ENCODE data around the gene PPP2R3A.
A peak's percentile ranks its signal among the peaks of the same experiment; 100 is the strongest.
"Not testable (repeated sequence)": the region's sequence is repeated elsewhere in the genome, so short reads cannot be mapped to it uniquely, and the experiment has no call there.

The PPP2R3A gene

DNA sequence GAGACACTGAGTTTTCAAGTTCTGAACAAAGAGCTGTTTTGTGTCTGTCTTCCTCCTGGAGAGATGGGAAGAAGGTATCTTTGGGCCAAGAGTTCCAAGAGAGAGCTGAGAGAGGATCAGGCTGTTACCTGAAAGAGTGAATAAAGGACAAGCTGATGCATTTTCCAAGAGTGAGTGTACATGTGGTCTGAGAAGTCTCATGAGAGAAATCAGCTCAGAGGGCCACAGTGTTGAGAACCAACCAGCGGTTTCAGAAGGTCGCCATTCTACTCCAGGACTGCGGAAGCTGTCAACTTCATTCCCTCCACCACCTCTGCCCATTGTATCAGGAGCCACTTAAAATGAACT is 42.7 kb upstream of the PPP2R3A start (continued):
- TF ChIP-seq PPARA (CRISPR knock-in tag; IDR thresholded peaks at IDR 0.05; ENCODE audit: borderline replicate concordance) (no peak), ZNF70 (CRISPR knock-in tag; IDR thresholded peaks at IDR 0.05) (no peak)

GRCh38 chr3:135924506-135924905 is 41.0 kb upstream of the PPP2R3A start:
- no peak for ATAC-seq
- TF ChIP-seq CSDC2 (CRISPR knock-in tag; IDR thresholded peaks at IDR 0.05) (no peak), TOX (CRISPR knock-in tag; IDR thresholded peaks at IDR 0.05; ENCODE audit: borderline replicate concordance) (no peak), CREB5 (CRISPR knock-in tag; IDR thresholded peaks at IDR 0.05; ENCODE audit: low read depth) (no peak), ZNF8 (CRISPR knock-in tag; IDR thresholded peaks at IDR 0.05) (no peak), ZFP30 (CRISPR knock-in tag; IDR thresholded peaks at IDR 0.05) (no peak), SNAI2 (CRISPR knock-in tag; IDR thresholded peaks at IDR 0.05) (no peak)
- TF ChIP-seq, protein P1, sequence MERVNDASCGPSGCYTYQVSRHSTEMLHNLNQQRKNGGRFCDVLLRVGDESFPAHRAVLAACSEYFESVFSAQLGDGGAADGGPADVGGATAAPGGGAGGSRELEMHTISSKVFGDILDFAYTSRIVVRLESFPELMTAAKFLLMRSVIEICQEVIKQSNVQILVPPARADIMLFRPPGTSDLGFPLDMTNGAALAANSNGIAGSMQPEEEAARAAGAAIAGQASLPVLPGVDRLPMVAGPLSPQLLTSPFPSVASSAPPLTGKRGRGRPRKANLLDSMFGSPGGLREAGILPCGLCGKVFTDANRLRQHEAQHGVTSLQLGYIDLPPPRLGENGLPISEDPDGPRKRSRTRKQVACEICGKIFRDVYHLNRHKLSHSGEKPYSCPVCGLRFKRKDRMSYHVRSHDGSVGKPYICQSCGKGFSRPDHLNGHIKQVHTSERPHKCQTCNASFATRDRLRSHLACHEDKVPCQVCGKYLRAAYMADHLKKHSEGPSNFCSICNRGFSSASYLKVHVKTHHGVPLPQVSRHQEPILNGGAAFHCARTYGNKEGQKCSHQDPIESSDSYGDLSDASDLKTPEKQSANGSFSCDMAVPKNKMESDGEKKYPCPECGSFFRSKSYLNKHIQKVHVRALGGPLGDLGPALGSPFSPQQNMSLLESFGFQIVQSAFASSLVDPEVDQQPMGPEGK (CRISPR knock-in tag; IDR thresholded peaks at IDR 0.05; ENCODE audit: borderline replicate concordance), result no peak

DNA sequence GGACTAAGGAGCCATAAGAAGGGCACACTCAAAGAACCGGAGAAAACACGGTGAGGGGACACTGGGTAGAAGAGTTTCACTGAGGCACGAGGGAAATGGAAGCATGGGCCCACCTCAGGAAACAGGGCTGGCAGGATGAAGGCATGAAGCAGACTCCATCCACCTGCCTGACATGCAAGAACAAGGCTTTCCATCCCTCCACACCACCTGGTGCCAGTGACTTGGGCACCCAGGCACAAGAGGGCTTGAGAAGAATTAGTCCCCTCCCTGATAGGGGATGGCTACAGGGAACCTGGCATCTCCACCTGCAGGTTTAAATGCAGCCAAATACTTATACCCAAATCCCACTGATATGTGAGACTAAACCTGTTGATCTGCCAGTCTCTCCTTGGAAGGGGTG is 38.9 kb upstream of the PPP2R3A start:
- TF ChIP-seq CSDC2 (CRISPR knock-in tag; IDR thresholded peaks at IDR 0.05), result no peak
- TF ChIP-seq ARNTL (CRISPR knock-in tag; IDR thresholded peaks at IDR 0.05; ENCODE audit: borderline replicate concordance, low read depth), result no peak
- TF ChIP-seq ZFP3 (CRISPR knock-in tag; IDR thresholded peaks at IDR 0.05), result no peak
- no peak for TF ChIP-seq BACH2 (CRISPR knock-in tag; IDR thresholded peaks at IDR 0.05; ENCODE audit: borderline replicate concordance)
- TF ChIP-seq ZC3H10 (CRISPR knock-in tag; IDR thresholded peaks at IDR 0.05), result no peak
- no peak for ATAC-seq

GRCh38 chr3:135927155-135927554 is 38.4 kb upstream of the PPP2R3A start:
- peak; percentile 27; the same call in 2 of the 3 replicates for ATAC-seq
- TF ChIP-seq CSDC2 (CRISPR knock-in tag; IDR thresholded peaks at IDR 0.05), result no peak
- TF ChIP-seq ARNTL (CRISPR knock-in tag; IDR thresholded peaks at IDR 0.05; ENCODE audit: borderline replicate concordance, low read depth), result no peak
- TF ChIP-seq RARB (CRISPR knock-in tag; IDR thresholded peaks at IDR 0.05), result no peak
- TF ChIP-seq ZNF565 (CRISPR knock-in tag; conservative IDR thresholded peaks at IDR 0.05; ENCODE audit: low read depth), result no peak
- no peak for TF ChIP-seq GLIS3 (CRISPR knock-in tag; IDR thresholded peaks at IDR 0.05)
- TF ChIP-seq ZFP3 (CRISPR knock-in tag; IDR thresholded peaks at IDR 0.05), result no peak
- TF ChIP-seq OSR1 (CRISPR knock-in tag; IDR thresholded peaks at IDR 0.05), result no peak
- no peak for TF ChIP-seq ZC3H10 (CRISPR knock-in tag; IDR thresholded peaks at IDR 0.05)
- no peak for TF ChIP-seq BACH2 (CRISPR knock-in tag; IDR thresholded peaks at IDR 0.05; ENCODE audit: borderline replicate concordance)
- TF ChIP-seq TCF4 (CRISPR knock-in tag; IDR thresholded peaks at IDR 0.05; ENCODE audit: borderline replicate concordance), result no peak
- TF ChIP-seq SNAI2 (CRISPR knock-in tag; IDR thresholded peaks at IDR 0.05), result no peak

DNA sequence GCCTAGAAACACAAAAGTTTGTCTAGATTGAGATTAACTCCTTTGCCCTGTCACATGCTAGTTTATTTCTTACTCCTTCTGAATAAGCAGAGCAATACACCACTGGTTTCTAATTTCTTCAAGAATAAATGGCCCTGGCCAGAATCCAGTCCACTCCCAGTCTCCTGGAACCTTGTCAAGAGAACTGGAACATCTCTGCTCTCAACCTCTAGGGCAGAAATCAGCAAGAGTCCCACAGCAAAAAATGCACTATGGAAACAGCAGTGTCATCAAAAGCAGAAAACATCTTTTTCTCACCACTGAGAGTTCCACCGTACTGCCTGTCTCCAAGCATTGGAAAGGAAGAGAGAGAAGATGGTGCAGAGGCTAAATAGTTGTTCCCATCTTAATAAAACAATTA is 35.9 kb upstream of the PPP2R3A start:
- peak; percentile 74 for ATAC-seq
- TF ChIP-seq, protein P2, sequence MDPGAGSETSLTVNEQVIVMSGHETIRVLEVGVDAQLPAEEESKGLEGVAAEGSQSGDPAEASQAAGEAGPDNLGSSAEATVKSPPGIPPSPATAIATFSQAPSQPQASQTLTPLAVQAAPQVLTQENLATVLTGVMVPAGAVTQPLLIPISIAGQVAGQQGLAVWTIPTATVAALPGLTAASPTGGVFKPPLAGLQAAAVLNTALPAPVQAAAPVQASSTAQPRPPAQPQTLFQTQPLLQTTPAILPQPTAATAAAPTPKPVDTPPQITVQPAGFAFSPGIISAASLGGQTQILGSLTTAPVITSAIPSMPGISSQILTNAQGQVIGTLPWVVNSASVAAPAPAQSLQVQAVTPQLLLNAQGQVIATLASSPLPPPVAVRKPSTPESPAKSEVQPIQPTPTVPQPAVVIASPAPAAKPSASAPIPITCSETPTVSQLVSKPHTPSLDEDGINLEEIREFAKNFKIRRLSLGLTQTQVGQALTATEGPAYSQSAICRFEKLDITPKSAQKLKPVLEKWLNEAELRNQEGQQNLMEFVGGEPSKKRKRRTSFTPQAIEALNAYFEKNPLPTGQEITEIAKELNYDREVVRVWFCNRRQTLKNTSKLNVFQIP (CRISPR knock-in tag; IDR thresholded peaks at IDR 0.05; ENCODE audit: borderline replicate concordance, low read depth), result no peak
- TF ChIP-seq RARB (CRISPR knock-in tag; IDR thresholded peaks at IDR 0.05), result no peak
- no peak for TF ChIP-seq ZFP30 (CRISPR knock-in tag; IDR thresholded peaks at IDR 0.05)
- TF ChIP-seq SNAI2 (CRISPR knock-in tag; IDR thresholded peaks at IDR 0.05), result no peak
- TF ChIP-seq GLIS3 (CRISPR knock-in tag; IDR thresholded peaks at IDR 0.05), result no peak
- TF ChIP-seq ZNF565 (CRISPR knock-in tag; conservative IDR thresholded peaks at IDR 0.05; ENCODE audit: low read depth), result no peak

DNA sequence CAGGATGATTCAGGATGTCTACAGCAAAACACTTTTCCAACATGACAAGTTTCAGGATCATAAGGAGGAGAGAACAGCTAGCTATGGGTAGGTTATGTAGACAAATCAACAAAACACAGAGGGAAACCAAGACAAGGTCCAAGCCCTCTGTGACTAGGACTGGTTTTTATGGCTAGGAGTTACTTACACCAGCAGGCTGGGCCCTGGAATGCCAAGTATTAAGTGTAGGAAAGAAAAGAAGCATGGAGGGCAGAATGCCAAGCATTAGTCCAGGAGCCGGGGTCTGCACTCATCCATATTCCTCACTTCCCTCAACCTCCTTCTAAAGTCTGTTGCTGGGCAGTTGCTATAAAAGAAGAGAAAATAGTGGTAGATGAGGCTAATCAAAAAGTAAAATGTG is 35.3 kb upstream of the PPP2R3A start:
- peak; percentile 63 for ATAC-seq
- no peak for TF ChIP-seq TOX (CRISPR knock-in tag; IDR thresholded peaks at IDR 0.05; ENCODE audit: borderline replicate concordance)
- TF ChIP-seq, protein P1 (CRISPR knock-in tag; IDR thresholded peaks at IDR 0.05; ENCODE audit: borderline replicate concordance), result no peak
- no peak for TF ChIP-seq ZNF8 (CRISPR knock-in tag; IDR thresholded peaks at IDR 0.05)
- TF ChIP-seq GLIS3 (CRISPR knock-in tag; IDR thresholded peaks at IDR 0.05), result no peak
- no peak for TF ChIP-seq ARNTL (CRISPR knock-in tag; IDR thresholded peaks at IDR 0.05; ENCODE audit: borderline replicate concordance, low read depth)
- no peak for TF ChIP-seq RARB (CRISPR knock-in tag; IDR thresholded peaks at IDR 0.05)
- no peak for TF ChIP-seq ESRRG (CRISPR knock-in tag; IDR thresholded peaks at IDR 0.05)
- no peak for TF ChIP-seq OSR1 (CRISPR knock-in tag; IDR thresholded peaks at IDR 0.05)

DNA sequence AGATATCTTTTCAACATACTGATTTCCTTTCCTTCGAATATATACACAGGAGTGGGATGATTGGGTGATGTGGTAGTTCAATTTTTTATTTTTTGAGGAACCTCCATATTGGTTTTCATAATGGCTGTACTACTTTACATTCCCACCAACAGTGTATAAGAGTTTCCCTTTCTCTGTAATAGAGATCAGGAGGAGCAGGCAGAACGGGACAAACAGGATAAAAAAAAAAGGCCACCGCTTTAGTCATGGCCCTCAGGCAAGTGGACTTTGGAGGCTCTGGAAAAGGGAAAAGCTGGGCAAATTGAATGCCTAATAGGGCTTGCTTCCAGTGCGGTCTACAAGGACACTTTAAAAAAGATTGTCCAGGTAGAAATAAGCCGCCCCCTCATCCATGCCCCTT is 30.4 kb upstream of the PPP2R3A start:
- ATAC-seq, result not testable (repeated sequence)

DNA sequence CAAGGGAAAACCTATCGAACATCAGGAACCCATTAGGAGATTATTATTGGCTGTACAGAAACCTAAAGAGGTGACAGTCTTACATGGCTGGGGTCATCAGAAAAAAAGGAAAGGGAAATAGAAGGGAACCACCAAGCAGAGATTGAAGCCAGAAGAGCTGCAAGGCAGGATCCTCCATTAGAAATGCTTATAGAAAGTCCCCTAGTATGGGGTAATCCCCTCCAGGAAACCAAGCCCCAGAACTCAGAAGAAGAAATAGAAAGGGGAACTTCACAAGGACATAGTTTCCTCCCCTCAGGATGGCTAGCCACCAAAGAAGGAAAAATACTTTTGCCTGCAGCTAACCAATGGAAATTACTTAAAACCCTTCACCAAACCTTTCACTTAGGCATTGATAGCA is 27.8 kb upstream of the PPP2R3A start:
- not testable (repeated sequence) for ATAC-seq

All from SK-N-SH treated with all-trans-retinoic acid at 6 μM for 48 hours (cell line).